Suppressor macrophage treated with lipopolysaccharide for 4 hours (primary cell): Measurements from ENCODE around the gene PSMB4.
"Not testable (repeated sequence)": the region's sequence is repeated elsewhere in the genome, so short reads cannot be mapped to it uniquely, and the experiment has no call there.

Experiments
- DNase-seq: peaks from one replicate; pipeline ENCODE4 v3.0.0-alpha.2; 2020

PSMB4 gene

DNA sequence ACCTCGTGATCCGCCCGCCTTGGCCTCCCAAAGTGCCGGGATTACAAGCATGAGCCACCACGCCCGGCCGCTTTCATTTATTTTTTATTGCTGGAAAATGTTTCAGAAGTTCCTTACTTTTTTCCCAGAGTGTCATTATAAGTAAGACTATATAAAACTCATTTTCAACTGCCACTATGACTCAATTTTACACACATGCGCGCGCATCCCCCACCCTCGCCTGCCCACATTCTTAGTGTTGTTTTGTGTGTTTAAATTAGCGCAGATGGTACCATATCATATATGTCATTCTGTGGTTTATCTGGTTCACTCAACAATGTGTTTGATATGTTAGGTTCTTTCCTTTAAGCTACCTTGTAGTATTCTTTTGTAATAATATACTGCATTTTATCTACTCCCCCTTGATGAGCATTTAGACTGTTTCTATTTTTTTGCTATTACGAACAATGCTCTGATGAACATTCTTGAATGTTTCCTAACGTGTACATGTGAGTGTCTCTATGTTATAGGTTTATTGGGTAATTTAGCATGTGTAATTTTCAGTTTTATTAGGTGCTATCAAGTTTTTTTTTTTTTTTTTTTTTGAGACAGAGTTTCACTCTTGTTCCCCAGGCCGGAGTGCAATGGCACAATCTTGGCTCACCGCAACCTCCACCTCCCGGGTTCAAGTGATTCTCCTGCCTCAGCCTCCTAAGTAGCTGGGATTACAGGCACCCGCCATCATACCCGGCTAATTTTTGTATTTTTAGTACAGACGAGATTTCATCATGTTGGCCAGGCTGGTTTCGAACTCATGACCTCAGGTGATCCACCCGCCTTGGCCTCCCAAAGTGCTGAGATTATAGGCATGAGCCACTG is 8.9 kb upstream of the PSMB4 start:
- not testable (repeated sequence) for DNase-seq

DNA sequence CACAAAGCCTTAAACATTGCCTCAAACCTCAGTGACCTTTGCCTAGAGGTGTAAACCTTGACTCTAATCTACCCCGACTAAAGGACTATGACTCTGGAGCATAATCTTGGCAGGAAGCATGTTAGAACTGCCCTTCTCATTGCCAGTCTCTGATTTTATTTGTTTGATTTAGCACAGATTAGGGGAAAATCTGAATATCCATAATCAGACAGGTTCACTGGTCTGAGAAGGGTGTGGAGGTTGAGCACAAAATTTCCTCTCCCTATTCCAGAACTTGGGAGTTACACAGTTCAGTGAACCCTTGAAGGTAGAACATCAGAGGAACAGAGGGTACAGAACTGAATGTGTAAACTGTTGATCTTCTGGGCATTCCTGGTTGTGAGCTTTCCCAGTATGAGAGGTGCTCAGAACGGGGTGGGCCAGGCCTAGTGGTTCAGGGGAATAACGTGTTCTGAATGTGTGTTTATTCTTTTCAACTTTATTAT is 8.3 kb upstream of the PSMB4 start:
- no peak for DNase-seq

DNA sequence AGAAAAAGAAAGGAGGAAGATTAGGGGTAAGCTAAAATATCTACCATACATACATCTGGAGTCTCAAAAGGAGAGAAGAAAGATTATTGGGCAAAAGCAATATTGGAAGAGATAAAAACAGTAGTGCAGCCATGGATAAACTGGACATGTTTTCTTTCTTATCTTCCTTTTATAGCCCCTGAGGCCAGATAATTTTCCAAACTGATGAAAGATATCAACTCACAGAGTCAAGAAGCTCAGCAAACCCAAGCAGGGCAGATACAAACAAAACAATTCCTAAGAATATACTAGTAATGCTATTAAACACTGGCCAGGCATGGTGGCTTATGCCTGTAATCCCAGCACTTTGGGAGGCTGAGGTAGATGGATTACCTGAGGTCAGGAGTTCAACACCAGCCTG is 5.8 kb upstream of the PSMB4 start:
- no peak for DNase-seq

- not testable (repeated sequence) for DNase-seq
Measured at GRCh38 chr1:151396265-151396664, 3.1 kb upstream of the PSMB4 start.

DNA sequence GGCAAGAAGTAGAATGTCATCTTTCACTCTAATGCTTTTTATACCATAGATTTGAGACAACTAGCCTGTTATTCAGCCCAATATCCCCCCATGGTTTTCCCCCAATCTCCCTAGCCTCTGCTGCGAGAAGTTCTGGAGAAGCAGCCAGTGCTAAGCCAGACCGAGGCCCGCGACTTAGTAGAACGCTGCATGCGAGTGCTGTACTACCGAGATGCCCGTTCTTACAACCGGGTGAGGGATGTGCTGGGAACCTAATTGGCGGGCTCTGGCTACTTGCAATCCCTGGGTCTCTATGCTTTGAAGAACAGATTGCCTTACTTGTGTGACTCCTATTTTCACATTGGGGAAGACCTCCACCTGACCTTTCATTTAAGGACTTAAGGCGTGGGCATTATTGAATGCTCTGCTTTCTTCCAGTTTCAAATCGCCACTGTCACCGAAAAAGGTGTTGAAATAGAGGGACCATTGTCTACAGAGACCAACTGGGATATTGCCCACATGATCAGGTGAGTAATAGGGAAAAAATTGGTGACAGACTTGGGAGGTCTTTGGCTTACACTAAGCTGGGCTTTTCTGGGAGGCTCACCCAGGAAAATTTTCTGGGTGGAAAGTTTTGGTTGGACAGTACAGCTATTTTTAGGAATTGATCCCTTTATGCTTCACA is 1.9 kb downstream of the PSMB4 start:
- peak; percentile 5 for DNase-seq

DNA sequence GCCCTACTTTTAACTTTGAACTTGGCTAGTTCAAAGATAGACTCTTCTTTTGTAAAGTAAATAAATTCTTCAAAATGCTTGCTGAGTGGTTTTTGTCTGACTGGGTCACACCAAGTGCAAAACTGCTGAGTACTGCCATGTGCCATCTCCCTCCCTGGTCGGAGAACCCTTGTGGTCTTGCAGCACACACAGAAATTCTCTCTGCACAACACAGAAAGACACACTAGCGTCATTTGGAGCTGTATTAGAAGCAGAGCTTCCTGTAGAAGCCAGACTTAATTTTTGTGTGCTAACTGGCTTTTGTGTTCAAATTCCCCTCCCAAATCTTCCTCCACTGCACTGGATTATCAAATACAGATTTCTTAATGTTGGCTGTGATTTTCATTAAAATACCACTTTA is 2.5 kb downstream of the PSMB4 start:
- no peak for DNase-seq

GRCh38 chr1:151402764-151403163 is 3.4 kb downstream of the PSMB4 start:
- no peak for DNase-seq

DNA sequence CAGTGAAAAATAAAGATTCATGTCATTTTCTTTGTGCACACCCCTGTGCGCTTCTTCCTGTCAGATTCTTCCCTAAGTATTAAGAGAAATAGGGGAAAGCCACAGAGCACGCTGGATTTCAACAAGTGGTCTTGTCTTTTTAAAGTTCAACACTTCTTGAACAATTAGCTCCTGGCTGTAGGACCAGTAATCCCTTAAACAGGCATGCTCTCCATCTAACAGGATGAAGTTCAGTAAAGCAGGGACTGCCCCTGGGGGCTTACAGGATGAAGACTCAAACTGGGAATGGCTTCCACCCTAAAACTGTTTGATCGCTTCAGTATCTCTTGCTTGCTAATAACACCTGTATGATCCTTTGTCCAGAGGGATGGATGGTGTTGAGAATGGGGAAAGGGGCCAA is 4.2 kb downstream of the PSMB4 start:
- DNase-seq, result no peak

DNA sequence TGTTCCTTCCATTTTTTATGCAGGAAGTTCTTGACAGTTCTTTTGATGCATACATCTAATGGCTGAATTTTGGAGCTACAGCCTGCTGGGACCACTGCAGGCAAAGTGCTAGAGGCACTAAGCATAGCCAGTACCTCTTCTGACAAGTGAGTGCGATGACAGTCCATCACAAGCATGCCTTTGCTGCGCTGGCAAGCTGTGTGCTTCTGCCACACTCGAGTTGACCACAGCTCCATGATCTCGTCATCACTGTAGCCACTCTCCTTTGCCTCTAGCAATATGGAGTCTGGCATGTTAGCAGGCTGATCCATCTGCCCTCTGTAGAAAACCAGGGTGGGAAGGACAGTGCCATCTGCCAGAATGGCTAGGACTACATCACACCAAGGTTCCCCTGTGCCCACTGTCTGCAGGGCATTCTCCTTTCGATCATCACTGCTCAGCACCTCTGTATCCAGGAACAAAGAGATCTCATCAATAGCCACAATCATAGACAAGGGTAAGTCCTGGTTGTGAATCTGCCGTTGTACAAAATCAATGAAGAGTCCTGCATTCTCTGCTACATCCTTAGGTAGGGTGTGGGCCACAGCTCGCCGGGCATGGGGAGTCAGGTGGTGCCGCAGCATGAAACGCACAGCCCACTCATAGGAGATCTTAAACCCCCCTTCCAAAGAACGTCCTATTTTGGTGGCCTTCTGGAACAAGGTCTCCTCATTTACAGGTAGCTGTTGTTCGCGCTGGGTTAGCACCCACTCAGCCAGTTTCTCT is 6.0 kb downstream of the PSMB4 start:
- DNase-seq, result no peak

GRCh38 chr1:151406176-151406575 is 6.8 kb downstream of the PSMB4 start:
- no peak for DNase-seq

DNA sequence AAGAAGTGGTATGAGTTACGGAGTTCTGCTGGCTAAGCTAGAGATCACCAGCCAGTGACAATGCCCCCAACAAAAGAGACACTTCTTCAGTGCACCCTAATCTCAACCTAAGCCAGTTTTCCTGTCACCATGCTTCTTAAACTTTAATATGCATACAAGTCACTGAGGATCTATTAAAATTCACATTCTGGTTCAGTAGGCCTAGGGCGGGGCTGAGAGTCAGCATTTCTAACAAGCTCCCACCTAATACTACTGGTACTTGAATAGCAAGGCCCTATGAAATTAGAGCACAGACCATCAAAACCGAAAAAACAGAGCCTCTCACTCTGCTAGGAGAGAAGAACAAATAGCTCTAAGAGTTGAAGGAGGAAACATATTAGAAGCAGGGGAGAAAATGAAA is 7.9 kb downstream of the PSMB4 start:
- no peak for DNase-seq

- no peak for DNase-seq
Measured at GRCh38 chr1:151408891-151409290, 9.5 kb downstream of the PSMB4 start.

DNA sequence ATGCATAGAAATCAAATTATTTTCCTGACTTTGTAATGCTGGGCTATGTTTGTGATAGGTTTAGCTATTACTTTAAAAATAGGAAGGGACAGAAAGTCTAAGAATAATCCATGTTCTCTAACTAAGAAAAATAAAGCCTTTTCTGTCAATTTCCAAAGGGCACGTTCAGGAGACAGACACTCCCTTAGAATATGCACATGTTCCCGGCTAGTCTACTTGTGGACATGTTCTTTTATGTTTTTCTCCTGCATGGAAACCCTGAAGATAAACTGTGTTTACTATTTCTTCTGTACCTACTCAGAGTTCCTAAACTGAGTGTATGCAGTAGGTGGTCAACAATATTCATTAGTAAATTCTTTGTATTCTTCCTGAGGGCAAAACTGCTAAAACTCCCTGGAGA is 12.5 kb downstream of the PSMB4 start:
- DNase-seq, result no peak

- DNase-seq, result no peak
Measured at GRCh38 chr1:151416231-151416630, 16.9 kb downstream of the PSMB4 start.

GRCh38 chr1:151418081-151418480 is 18.7 kb downstream of the PSMB4 start:
- DNase-seq, result no peak

- DNase-seq, result no peak
Measured at GRCh38 chr1:151419819-151420218, 20.4 kb downstream of the PSMB4 start.

GRCh38 chr1:151425103-151425502 is 25.7 kb downstream of the PSMB4 start:
- DNase-seq, result no peak

GRCh38 chr1:151428068-151428467 is 28.7 kb downstream of the PSMB4 start:
- DNase-seq, result no peak

- not testable (repeated sequence) for DNase-seq
Measured at GRCh38 chr1:151433827-151434226, 34.5 kb downstream of the PSMB4 start.

DNA sequence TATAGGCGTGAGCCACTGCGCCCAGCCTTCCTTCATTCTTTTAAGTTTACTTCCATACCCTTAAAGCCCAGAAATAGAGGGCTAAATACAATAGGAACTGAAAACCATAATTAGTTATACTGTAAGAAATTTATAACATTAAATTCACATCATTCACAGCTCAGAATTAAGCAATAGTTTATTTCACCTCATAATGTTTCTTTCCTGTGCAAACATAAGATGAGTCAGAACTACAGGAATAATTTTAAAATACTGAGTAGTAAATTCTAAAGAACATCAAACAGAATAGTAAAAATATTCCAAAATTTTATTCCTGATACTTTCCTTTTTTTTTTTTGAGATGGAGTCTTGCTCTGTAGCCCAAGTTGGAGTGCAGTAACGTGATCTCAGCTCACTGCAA is 35.8 kb downstream of the PSMB4 start:
- no peak for DNase-seq

DNA sequence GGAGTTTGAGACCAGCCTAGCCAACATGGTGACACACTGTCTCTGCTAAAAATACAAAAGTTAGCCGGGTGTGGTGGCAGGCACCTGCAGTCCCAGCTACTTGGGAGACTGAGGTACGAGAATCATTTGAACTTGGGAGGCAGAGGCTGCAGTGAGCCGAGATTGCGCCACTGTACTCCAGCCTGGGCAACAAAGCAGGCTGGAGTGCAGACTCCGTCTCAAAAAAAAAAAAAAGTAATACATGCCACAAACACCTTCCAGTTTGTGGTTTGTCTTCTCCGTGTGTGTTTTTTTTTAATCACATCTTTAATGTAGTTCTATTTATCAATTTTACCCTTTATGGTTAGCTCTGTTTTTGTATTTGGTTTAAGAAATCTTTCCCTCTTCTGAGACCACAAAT is 37.6 kb downstream of the PSMB4 start:
- no peak for DNase-seq

- DNase-seq, result not testable (repeated sequence)
Measured at GRCh38 chr1:151437396-151437795, 38.0 kb downstream of the PSMB4 start.
